ENCODE data around the gene SLC5A2.

DNA sequence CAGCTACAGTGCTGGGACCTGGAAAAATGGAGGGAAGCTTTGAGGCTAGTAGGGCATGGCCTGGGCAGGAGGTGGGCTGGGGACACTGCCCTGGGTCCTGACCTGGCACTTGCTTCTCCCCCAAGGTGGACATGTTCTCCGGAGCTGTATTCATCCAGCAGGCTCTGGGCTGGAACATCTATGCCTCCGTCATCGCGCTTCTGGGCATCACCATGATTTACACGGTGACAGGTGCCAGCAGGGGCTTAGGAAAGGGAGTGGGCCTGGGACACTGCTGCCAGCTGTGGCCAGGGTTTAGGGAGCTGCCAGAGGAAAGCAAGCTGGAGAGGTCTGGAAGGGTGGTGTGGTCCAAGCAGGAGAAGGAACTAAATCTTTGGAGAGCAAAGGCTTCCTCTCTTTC is 3.1 kb downstream of the SLC5A2 start:
- no peak for TF ChIP-seq EZH2 (IDR thresholded peaks at IDR 0.05; ENCODE audit: low read length, unreplicated experiment)
- TF ChIP-seq, protein P1, sequence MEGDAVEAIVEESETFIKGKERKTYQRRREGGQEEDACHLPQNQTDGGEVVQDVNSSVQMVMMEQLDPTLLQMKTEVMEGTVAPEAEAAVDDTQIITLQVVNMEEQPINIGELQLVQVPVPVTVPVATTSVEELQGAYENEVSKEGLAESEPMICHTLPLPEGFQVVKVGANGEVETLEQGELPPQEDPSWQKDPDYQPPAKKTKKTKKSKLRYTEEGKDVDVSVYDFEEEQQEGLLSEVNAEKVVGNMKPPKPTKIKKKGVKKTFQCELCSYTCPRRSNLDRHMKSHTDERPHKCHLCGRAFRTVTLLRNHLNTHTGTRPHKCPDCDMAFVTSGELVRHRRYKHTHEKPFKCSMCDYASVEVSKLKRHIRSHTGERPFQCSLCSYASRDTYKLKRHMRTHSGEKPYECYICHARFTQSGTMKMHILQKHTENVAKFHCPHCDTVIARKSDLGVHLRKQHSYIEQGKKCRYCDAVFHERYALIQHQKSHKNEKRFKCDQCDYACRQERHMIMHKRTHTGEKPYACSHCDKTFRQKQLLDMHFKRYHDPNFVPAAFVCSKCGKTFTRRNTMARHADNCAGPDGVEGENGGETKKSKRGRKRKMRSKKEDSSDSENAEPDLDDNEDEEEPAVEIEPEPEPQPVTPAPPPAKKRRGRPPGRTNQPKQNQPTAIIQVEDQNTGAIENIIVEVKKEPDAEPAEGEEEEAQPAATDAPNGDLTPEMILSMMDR (conservative IDR thresholded peaks at IDR 0.05; ENCODE audit: low read depth, low read length) = no peak
- no peak for TF ChIP-seq EZH2phosphoT487 (IDR thresholded peaks at IDR 0.05; ENCODE audit: borderline replicate concordance, low read length)
